HG02840 (cell line): ENCODE results near the gene TIRAP.
"Not testable (repeated sequence)": the region's sequence is repeated elsewhere in the genome, so short reads cannot be mapped to it uniquely, and the experiment has no call there.

Source experiments
- ATAC-seq: cut with Tn5 transposase; IDR thresholded peaks from one replicate; pipeline ENCODE4 v1.9.1; 2021; ENCODE audit warnings: mild to moderate bottlenecking, moderate library complexity, moderate number of reproducible peaks; ENCODE audit not compliant: unreplicated experiment, low FRiP score

Gene TIRAP

GRCh38 chr11:126282361-126282735 is 545 bp upstream of the TIRAP start:
- ATAC-seq = peak; percentile 9

- ATAC-seq = no peak
Observed at GRCh38 chr11:126284829-126285228, 1.9 kb downstream of the TIRAP start.

GRCh38 chr11:126288237-126288636 is 5.3 kb downstream of the TIRAP start:
- no peak for ATAC-seq

- ATAC-seq = no peak
Observed at GRCh38 chr11:126290887-126291286, 8.0 kb downstream of the TIRAP start.

- ATAC-seq = no peak
Observed at GRCh38 chr11:126293726-126294125, 10.8 kb downstream of the TIRAP start.

DNA sequence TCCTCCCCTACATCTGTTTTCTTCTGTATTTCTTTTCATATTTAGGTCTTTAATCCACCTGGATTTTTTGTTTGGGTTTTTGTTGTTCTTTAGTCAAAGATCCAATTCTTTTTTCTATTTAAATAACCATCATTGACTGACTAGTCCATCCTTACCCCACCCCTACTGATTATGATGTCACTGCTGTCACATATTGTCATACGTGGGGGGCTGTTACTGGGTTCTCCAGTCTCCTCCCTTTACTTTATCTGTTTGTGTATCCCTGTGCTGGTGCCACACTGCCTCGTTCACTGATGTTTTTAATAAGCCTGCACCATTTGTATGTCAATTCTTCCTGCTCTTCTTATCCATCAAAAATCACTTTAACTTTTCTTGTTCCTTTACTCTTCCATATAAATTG is 14.1 kb downstream of the TIRAP start:
- no peak for ATAC-seq

GRCh38 chr11:126303623-126304456 is 20.9 kb downstream of the TIRAP start, which contains the start of gene DCPS:
Gene DCPS (plus strand): TSS chr11:126304060. CDS start chr11:126304081, 21 bp downstream.
- peak; percentile 89 for ATAC-seq

GRCh38 chr11:126304457-126305075 is 21.7 kb downstream of the TIRAP start:
- no peak for ATAC-seq

DNA sequence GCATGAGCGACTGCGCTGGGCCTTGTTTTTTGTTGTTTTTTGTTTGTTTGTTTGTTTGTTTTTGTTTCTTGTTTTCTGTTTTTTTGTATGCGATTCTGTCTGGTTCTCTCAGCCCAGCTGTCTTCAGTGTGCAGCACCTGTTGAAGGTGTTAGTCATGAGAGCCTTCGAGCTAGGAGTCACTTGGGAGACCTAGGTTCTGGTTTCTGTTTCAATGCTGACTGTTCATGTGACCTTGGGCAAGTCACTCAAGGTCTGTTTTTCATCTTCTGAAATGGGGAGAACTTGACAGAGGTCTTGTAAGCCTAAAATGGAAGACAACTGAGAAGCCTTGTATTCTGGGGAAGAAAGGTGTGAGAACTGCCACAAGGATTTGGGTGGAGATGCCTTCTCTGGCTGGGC is 22.8 kb downstream of the TIRAP start:
- ATAC-seq = peak; percentile 59

- ATAC-seq = no peak
Observed at GRCh38 chr11:126307706-126308105, 24.8 kb downstream of the TIRAP start.

GRCh38 chr11:126308271-126308671 is 25.4 kb downstream of the TIRAP start:
- ATAC-seq = no peak

- ATAC-seq = not testable (repeated sequence)
Observed at GRCh38 chr11:126308771-126309170, 25.9 kb downstream of the TIRAP start.

GRCh38 chr11:126310200-126310991 is 27.5 kb downstream of the TIRAP start:
- ATAC-seq = no peak

DNA sequence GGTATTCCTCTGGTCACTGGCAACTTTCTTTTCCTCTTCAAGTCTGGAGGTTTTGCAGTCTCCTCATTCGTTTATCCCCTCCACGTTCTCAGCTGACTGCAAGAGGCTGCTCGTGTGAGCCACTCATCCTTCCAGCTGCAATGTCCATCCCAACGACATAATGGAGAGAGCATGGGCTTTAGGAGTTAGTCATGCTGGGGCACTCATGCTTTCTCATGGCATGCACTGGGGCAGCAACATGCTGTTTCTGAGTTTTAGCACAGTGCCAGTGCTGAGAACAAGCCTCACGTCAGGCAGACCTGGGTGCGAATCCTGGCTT is 28.1 kb downstream of the TIRAP start:
- ATAC-seq = no peak

DNA sequence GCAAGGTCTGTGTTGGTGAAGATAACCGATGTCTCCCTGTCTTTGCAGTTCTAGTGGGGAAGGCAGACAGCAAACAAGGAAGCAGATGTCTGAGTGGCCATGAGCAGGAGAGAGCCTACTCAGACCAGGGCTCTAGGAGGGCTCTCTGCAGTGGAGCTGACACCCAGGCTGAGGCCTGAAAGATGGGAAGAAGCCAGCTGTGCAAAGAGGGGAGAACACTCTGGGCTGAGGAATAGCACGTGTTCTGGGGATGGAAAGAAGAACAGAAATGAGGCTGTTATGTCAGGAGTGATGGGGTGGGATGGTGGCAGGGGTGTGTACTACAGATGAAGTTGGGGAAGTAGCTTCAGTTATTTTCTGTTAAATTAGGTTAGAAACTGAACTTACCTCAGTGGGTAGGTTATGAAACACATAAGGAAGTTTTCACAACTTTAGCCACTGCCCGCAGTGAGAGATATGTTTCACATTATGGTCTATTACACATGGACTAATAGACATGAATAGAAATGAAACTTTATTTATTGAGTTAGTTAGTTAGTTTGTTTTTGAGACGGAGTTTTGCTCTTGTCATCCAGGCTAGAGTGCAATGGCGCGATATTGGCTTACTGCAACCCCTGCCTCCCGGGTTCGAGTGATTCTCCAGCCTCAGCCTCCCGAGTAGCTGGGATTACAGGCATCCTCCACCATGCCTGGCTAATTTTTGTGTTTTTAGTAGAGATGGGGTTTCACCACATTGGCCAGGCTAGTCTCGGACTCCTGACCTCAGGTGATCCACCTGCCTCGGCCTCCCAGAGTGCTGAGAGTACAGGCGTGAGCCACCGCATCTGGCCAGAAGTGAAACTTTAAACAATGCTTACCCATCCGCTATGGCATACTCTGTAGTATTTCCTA is 28.8 kb downstream of the TIRAP start:
- peak; percentile 66 for ATAC-seq

DNA sequence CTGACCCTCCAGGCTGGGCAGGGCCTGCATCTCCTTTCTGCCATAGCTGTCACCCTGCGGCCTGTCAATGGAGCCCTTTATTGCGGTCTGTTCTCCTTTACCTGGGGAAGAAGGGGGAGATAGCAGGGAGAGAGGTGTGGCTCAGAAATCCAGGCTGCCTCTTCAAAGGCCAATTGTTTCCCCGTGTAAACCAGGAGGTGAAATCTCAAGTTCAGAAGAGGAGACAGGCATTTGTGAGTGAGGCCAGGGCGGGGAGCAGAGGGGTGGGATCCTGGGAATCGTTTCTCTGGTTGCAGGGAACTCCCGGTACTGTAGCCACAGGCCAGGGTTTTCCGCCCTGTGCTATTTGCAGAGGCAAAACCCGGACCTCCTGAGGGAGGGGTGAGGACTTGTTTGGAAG is 30.1 kb downstream of the TIRAP start:
- ATAC-seq = no peak

DNA sequence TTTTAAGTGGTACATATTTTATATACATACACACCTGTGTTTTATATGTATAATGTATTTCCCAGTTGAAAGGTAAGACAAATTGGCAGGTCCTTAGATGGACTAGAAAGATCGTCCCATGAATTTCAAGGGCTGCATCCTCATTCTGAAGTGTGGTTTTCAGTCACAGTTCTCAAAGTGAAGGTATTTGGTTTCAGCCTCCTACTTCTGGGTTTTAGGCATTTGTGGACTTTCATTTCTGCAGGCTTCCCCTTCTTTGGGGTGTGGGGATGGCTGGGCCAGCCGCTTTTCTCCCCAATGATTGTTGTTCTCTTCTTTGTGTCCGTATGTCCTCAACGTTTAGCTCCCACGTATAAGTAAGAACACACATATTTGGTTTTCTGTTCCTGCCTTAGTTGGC is 30.9 kb downstream of the TIRAP start:
- ATAC-seq = no peak

GRCh38 chr11:126317432-126317755 is 34.5 kb downstream of the TIRAP start:
- ATAC-seq = no peak

- peak; percentile 20 for ATAC-seq
Observed at GRCh38 chr11:126317756-126318573, 35.1 kb downstream of the TIRAP start.
